Coronary artery (tissue), 2 donors: Measurements from ENCODE around the gene SRGN.

ENCODE experiments used
- DNase-seq: peaks from one replicate; pipeline ENCODE4 v3.0.0-alpha.2; 2017; ENCODE audit warnings: low spot score
- H3K27ac ChIP-seq, 2 donors: fragments of 200-600 bp; sonication (generic); one replicate each; pipeline ENCODE4 v1.5.1; 2016 to 2019
- H3K4me3 ChIP-seq: fragments of 200-600 bp; sonication (generic); 2 replicates; pipeline ENCODE4 v1.5.1; 2016; ENCODE audit warnings: mild to moderate bottlenecking, moderate library complexity
- TF ChIP-seq, protein P1 (sequence below): fragments of 200-600 bp; sonication (generic); IDR thresholded peaks from one replicate; pipeline ENCODE4 v1.5.1; 2019; ENCODE audit warnings: antibody characterized with exemption

Gene SRGN

DNA sequence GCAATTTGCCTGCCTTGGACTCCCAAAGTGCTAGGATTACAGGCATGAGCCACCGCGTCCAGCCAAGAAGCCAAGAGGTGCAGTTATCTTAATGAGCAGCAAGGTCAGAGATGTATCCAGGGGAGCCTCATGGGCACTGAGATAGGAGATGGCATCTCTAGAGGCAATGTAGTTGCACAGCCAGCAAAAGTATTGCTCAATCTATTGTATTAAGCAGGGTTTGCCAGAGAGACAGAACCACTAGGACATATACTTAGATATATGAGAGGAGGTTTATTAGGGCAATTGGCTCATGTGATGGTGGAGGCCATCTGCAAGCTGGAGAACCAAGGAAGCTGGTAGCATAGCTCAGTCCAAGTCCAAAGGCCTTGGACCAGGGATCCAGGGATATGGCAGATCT, 19.8 kb downstream of the SRGN start:
- TF ChIP-seq, protein P1, sequence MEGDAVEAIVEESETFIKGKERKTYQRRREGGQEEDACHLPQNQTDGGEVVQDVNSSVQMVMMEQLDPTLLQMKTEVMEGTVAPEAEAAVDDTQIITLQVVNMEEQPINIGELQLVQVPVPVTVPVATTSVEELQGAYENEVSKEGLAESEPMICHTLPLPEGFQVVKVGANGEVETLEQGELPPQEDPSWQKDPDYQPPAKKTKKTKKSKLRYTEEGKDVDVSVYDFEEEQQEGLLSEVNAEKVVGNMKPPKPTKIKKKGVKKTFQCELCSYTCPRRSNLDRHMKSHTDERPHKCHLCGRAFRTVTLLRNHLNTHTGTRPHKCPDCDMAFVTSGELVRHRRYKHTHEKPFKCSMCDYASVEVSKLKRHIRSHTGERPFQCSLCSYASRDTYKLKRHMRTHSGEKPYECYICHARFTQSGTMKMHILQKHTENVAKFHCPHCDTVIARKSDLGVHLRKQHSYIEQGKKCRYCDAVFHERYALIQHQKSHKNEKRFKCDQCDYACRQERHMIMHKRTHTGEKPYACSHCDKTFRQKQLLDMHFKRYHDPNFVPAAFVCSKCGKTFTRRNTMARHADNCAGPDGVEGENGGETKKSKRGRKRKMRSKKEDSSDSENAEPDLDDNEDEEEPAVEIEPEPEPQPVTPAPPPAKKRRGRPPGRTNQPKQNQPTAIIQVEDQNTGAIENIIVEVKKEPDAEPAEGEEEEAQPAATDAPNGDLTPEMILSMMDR: no peak
- Histone ChIP-seq H3K27ac (no peak overlapping the region), H3K4me3 (no peak overlapping the region)
- no peak for DNase-seq

DNA sequence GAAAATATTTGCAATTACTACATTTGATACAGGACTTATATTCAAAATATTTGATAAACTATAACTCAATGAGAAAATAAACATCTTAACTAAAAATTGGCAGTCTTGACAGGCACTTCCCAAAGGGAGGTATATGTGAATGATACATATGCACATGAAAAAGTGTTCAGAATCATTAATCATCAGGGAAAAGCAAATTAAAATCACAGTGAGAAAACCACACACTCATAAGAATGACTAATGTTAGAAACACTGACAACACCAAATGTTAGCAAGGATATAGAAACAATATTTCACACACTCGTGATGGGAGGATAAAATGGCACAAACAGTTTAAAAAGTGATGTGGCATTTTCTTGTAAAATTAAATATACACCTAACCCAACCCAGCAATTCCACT, 32.0 kb downstream of the SRGN start:
- no peak overlapping the region for H3K27ac ChIP-seq
- TF ChIP-seq, protein P1: no peak

DNA sequence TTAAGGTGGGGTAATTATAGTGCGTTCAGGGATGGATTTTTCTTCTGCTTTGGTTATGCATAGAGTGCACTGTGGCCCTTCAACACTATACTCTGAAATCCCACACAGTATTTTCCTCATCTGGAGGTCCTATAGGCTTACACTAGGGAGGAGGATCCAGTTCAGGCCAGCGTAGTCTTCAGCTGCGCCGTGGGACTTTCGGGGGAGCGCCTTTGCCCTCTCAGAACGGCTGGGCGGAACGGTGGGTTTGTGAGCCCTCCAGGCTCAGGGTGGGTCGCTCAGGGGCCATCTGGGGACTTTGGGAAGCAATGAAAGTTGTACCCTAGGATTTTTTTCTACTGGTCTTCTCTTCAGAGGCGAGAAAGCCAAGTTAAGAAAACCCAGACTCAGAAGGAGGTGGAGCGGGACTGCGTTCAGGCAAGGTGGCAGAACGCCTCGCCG, 35.4 kb downstream of the SRGN start:
- DNase-seq: no peak
- H3K27ac ChIP-seq: peak overlapping the region; percentile 98 to 100
- peak overlapping the region; percentile 100 for H3K4me3 ChIP-seq
- TF ChIP-seq, protein P1: no peak

More for the DNA sequence above, 32.0 kb downstream of the SRGN start:
- no peak for DNase-seq
- H3K4me3 ChIP-seq: no peak overlapping the region

DNA sequence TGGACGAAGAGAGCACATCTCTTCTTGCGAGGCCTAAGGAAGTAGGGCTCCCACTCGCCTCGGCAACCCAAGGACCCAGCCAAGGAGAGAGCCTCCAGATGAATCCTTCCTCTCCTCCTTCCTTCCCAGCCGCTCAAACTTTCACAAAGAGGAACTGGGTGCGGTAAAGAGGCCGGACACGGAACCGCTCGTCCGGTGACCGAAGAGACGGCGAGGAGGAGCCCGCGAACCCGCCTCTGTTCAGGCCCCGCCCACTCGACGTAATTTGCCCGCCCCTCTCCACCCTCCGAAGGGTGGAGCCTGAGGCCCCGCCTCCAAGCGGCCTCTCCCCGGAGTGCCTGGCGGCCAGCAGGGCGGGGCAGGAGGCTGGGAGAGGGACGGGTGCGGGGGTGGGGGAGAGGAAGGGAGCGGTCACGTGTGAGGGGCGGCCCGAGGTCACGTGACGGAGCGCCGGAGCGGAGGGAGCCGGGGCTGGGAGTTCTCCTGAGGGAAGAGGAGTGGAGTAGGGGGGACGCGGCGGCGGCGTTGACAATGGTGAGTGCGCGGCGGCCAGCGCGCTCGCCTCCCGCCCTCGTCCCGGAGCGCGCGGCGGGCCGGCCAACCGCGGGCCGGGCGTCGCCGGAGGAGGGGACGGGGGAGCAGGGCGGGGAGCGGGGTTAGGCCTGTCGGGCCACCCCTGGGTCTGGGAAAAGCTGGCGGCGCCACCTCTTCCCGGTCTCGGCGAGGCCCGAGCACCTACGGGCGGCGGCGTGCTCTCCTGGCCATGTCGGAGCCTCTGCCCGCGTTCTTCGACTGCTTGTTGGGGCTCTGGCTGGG, 36.1 kb downstream of the SRGN start, which contains the start of gene VPS26A:
TSS of gene VPS26A (plus strand) at position 432 of the 816 bp plus-strand sequence. CDS start at position 532, 100 bp downstream.
- Histone ChIP-seq H3K27ac (peak within 1 kb of the TSS; percentile 98 to 100), H3K4me3 (peak within 1 kb of the TSS; percentile 100)
- TF ChIP-seq, protein P1: no peak
- DNase-seq: peak; percentile 99

DNA sequence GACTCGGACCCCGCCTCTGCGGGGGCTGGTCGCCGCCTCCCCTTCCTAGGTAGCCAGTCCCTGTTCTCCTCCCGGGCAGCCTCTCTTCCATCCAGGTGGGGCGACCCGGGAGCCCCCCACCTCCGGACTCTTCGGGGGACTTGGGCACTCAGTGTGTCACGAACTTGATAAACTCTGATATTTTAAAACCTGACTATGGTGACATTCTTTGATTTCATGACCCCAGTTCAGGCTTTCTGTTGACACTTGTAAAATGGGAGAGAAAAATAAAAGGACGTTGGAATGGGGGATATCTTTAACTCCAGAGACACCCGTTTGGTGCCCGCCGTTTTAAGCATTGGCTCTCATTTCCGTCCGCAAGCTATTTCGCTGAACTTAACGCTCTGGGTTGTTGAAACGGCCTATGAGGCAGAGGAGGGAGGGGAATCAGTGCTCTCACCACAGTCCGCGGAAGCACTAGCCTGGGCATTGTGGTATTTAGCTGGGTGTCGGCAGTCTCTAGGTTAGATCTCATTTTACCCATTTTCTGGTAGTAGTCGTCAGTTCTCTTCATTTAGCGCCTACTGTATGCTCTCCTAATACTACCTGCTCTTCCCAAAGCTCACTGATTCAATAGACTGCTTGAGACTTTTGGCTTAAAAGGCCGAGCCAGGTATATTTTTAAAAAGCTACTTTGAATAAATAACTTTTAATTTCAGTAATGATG, 36.8 kb downstream of the SRGN start:
- H3K27ac ChIP-seq: peak overlapping the region; percentile 98 to 100
- TF ChIP-seq, protein P1: no peak
- peak; percentile 77 for DNase-seq
- peak overlapping the region; percentile 100 for H3K4me3 ChIP-seq

DNA sequence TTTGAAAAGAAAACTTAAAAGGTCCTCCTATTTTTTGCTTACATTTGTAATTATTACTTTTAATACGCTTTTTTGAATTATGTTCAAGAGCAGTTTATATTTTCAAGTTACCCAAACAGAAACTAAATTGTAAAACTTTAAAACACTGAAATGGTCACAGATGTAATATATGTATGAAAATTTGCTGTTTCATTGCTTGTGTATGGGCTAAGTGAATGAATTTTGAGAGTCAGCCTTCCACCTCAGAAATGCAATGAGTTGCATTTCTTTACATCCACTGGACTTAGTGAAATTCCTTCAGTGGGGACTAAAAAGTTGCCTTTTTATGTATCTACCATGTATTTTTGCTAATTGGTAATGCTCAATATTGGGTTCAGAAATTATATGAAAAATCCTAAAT, 37.7 kb downstream of the SRGN start:
- DNase-seq: no peak
- Histone ChIP-seq H3K27ac (no peak overlapping the region), H3K4me3 (peak overlapping the region; percentile 100)
- TF ChIP-seq, protein P1: no peak
